ENCODE data around the gene GRID1.

GRCh38 chr10:86152911-86153310, 213.7 kb downstream of the GRID1 start:
- TF ChIP-seq CTCF (IDR thresholded peaks at IDR 0.05), result no peak
- no peak for TF ChIP-seq POLR2A (IDR thresholded peaks at IDR 0.05)
